Nephron (organoid): ENCODE measurements around the gene CD53.

Experiments used
- H3K27ac Mint-ChIP-seq, 3 experiments: 2 replicates each; pipeline ENCODE4 v1.8.0; 2020; ENCODE audit warnings: mixed read lengths in 3 of 3, mild to moderate bottlenecking in 2 of 3, moderate library complexity in 1 of 3
- H3K27me3 Mint-ChIP-seq: 2 replicates; pipeline ENCODE4 v1.8.0; 2021; ENCODE audit warnings: low read depth, mild to moderate bottlenecking, moderate library complexity, mixed read lengths
- H3K36me3 Mint-ChIP-seq: 2 replicates; pipeline ENCODE4 v1.8.0; 2020; ENCODE audit warnings: low read depth, mixed read lengths
- H3K4me1 Mint-ChIP-seq: 2 replicates; pipeline ENCODE4 v1.8.0; 2020; ENCODE audit warnings: mixed read lengths
- H3K4me3 Mint-ChIP-seq, 3 experiments: 2 replicates each; pipeline ENCODE4 v1.8.0; 2020; ENCODE audit warnings: mild to moderate bottlenecking in 3 of 3, mixed read lengths in 3 of 3, moderate library complexity in 2 of 3
- H3K9me3 Mint-ChIP-seq: 2 replicates; pipeline ENCODE4 v1.8.0; 2020; ENCODE audit warnings: mixed read lengths
- CTCF ChIP-seq, 3 experiments: fragments of 200-600 bp; sonication (generic); IDR thresholded peaks; one replicate each; pipeline ENCODE4 v1.5.0; 2021; ENCODE audit warnings: antibody characterized with exemption in 3 of 3; ENCODE audit not compliant: unreplicated experiment in 3 of 3

Gene CD53

GRCh38 chr1:110936567-110936966, 63.6 kb downstream of the CD53 start:
- no peaks in the 10 kb centered on the region for H3K36me3 Mint-ChIP-seq
- H3K27ac Mint-ChIP-seq, result no peak overlapping the region
- H3K27me3 Mint-ChIP-seq, result no peaks in the 10 kb centered on the region
- TF ChIP-seq CTCF (IDR thresholded peaks at IDR 0.05; ENCODE audit: unreplicated experiment in 3 of 3), result no peak
- no peak overlapping the region for H3K4me3 Mint-ChIP-seq
- no peaks in the 10 kb centered on the region for H3K4me1 Mint-ChIP-seq
- peaks cover 32% of the 10 kb centered on the region for H3K9me3 Mint-ChIP-seq

GRCh38 chr1:110944806-110945205, 71.9 kb downstream of the CD53 start:
- TF ChIP-seq CTCF (IDR thresholded peaks at IDR 0.05; ENCODE audit: unreplicated experiment in 3 of 3), result no peak
- H3K9me3 Mint-ChIP-seq, result peaks cover 3% of the 10 kb centered on the region
- no peak overlapping the region for H3K4me3 Mint-ChIP-seq
- H3K27me3 Mint-ChIP-seq, result no peaks in the 10 kb centered on the region
- no peaks in the 10 kb centered on the region for H3K4me1 Mint-ChIP-seq
- H3K27ac Mint-ChIP-seq, result no peak overlapping the region
- peaks cover 32% of the 10 kb centered on the region for H3K36me3 Mint-ChIP-seq

- no peak overlapping the region for H3K27ac Mint-ChIP-seq
Observed at GRCh38 chr1:110945626-110946025, 72.7 kb downstream of the CD53 start.

GRCh38 chr1:110948038-110948810, 75.3 kb downstream of the CD53 start:
- Mint-ChIP-seq H3K27me3 (no peaks in the 10 kb centered on the region), H3K9me3 (peaks cover 6% of the 10 kb centered on the region), H3K36me3 (peaks cover 57% of the 10 kb centered on the region), H3K4me3 (no peak overlapping the region), H3K27ac (no peak overlapping the region), H3K4me1 (no peaks in the 10 kb centered on the region)
- no peak for TF ChIP-seq CTCF (IDR thresholded peaks at IDR 0.05; ENCODE audit: unreplicated experiment in 3 of 3)

More at GRCh38 chr1:110945626-110946025, 72.7 kb downstream of the CD53 start:
- Mint-ChIP-seq H3K36me3 (peaks cover 40% of the 10 kb centered on the region), H3K4me3 (no peak overlapping the region), H3K27me3 (no peaks in the 10 kb centered on the region), H3K4me1 (no peaks in the 10 kb centered on the region), H3K9me3 (peaks cover 3% of the 10 kb centered on the region)
- TF ChIP-seq CTCF (IDR thresholded peaks at IDR 0.05; ENCODE audit: unreplicated experiment in 3 of 3), result no peak
